Mammary epithelial cell (primary cell): ENCODE measurements around the gene NPBWR2.

Experiments used
- CTCF ChIP-seq, 2 donors: IDR thresholded peaks in 1 of 2; conservative IDR thresholded peaks in 1 of 2; 2 replicates each; pipeline ENCODE4 v1.5.1; 2011 to 2012; ENCODE audit warnings: inconsistent platforms in 2 of 2, low read length in 2 of 2, mild to moderate bottlenecking in 2 of 2, control low read depth in 1 of 2, low read depth in 1 of 2; ENCODE audit not compliant: insufficient read depth in 1 of 2; ENCODE audit errors: extremely low read depth in 1 of 2
- EZH2 ChIP-seq: IDR thresholded peaks from 2 replicates; pipeline ENCODE4 v1.6.1; 2012; ENCODE audit warnings: low read length, inconsistent platforms, borderline replicate concordance

DNA sequence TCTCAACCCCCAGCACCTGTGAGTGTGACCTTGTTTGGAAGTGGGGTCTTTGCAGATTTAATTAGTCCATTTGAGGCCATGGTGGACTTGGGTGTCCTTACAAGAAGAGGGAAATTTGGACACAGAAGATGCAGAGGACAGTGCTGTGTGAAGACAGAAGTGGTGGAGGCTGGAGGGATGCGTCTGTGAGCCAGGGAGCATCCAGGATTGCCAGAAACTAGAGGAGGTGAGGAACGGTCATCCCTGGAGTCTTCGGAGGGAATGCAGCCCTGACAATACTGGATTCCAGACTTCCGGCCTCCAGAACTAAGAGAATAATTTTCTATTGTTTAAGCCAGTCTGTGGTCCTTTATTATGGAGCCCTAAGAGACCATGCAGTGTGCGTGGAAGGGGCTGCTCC, 22.9 kb upstream of the NPBWR2 start:
- TF ChIP-seq CTCF (conservative IDR thresholded peaks at IDR 0.05 in 1 of 2, IDR thresholded peaks at IDR 0.05 in 1 of 2; ENCODE audit: extremely low read depth in 1 of 2, insufficient read depth in 1 of 2, low read depth in 1 of 2, low read length in 2 of 2) = no peak
- no peak for TF ChIP-seq EZH2
